ENCODE measurements around the gene VPS13A.

The VPS13A gene

GRCh38 chr9:77221431-77221830 is 44.1 kb downstream of the VPS13A start:
- no peak overlapping the region for H3K27ac ChIP-seq (ENCODE audit: low read depth, low read length)
- no peaks in the 10 kb centered on the region for H3K4me1 ChIP-seq (ENCODE audit: control insufficient read depth in 1 of 2, insufficient read depth in 2 of 2, low read length in 2 of 2)
- no peak overlapping the region for H3K4me2 ChIP-seq (ENCODE audit: low read length)
- no peak overlapping the region for H3K14ac ChIP-seq (ENCODE audit: low read length)
- H3K36me3 ChIP-seq (ENCODE audit: control insufficient read depth in 1 of 2, insufficient read depth in 2 of 2, low read length in 2 of 2), result no peaks in the 10 kb centered on the region
- no peaks in the 10 kb centered on the region for H3K79me2 ChIP-seq (ENCODE audit: control insufficient read depth, insufficient read depth, low read length, poor library complexity)
- H3K27me3 ChIP-seq (ENCODE audit: insufficient read depth, low read length), result no peaks in the 10 kb centered on the region
- no peak overlapping the region for H2AK5ac ChIP-seq (ENCODE audit: low read length)
- no peak overlapping the region for H3K23ac ChIP-seq (ENCODE audit: low read length)
- no peak for DNase-seq
- H3K79me1 ChIP-seq (ENCODE audit: low read length), result no peaks in the 10 kb centered on the region
- no peak overlapping the region for H4K12ac ChIP-seq (ENCODE audit: low read depth, low read length)
- H4K8ac ChIP-seq (ENCODE audit: low read depth, low read length), result no peak overlapping the region
- no peak overlapping the region for H3K18ac ChIP-seq (ENCODE audit: low read length)
- H3K4ac ChIP-seq (ENCODE audit: low read depth, low read length), result no peak overlapping the region
- WGBS (ENCODE audit: extremely low coverage, insufficient coverage, insufficient read length), result no CpG with 5 or more reads among the region's 3 CpGs
- no peak overlapping the region for H2BK12ac ChIP-seq (ENCODE audit: low read length)
- H3K9me3 ChIP-seq (ENCODE audit: insufficient read depth, low read depth, low read length), result no peaks in the 10 kb centered on the region
- H2BK120ac ChIP-seq (ENCODE audit: insufficient read depth, low read length, poor library complexity), result no peak overlapping the region
- H3K9ac ChIP-seq (ENCODE audit: low read length), result no peak overlapping the region
- H4K91ac ChIP-seq (ENCODE audit: low read depth, low read length), result no peak overlapping the region
- H2BK5ac ChIP-seq (ENCODE audit: low read depth, low read length, poor library complexity), result no peak overlapping the region
- no peak overlapping the region for H2AFZ ChIP-seq (ENCODE audit: insufficient read depth, low read length, poor library complexity)
- H3K4me3 ChIP-seq (ENCODE audit: low read depth, low read length), result no peak overlapping the region

- Histone ChIP-seq H4K8ac (ENCODE audit: low read depth, low read length) (no peak overlapping the region), H2BK120ac (ENCODE audit: insufficient read depth, low read length, poor library complexity) (no peak overlapping the region), H3K23ac (ENCODE audit: low read length) (no peak overlapping the region), H2BK12ac (ENCODE audit: low read length) (no peak overlapping the region), H3K4ac (ENCODE audit: low read depth, low read length) (no peak overlapping the region), H3K27me3 (ENCODE audit: insufficient read depth, low read length) (no peaks in the 10 kb centered on the region), H3K9me3 (ENCODE audit: insufficient read depth, low read depth, low read length) (no peaks in the 10 kb centered on the region), H3K4me3 (ENCODE audit: low read depth, low read length) (no peak overlapping the region), H4K91ac (ENCODE audit: low read depth, low read length) (no peak overlapping the region), H3K79me1 (ENCODE audit: low read length) (no peaks in the 10 kb centered on the region), H3K4me1 (ENCODE audit: control insufficient read depth in 1 of 2, insufficient read depth in 2 of 2, low read length in 2 of 2) (no peaks in the 10 kb centered on the region), H2AFZ (ENCODE audit: insufficient read depth, low read length, poor library complexity) (no peak overlapping the region), H3K79me2 (ENCODE audit: control insufficient read depth, insufficient read depth, low read length, poor library complexity) (no peaks in the 10 kb centered on the region), H3K27ac (ENCODE audit: low read depth, low read length) (no peak overlapping the region), H3K4me2 (ENCODE audit: low read length) (no peak overlapping the region), H3K14ac (ENCODE audit: low read length) (no peak overlapping the region), H3K9ac (ENCODE audit: low read length) (no peak overlapping the region), H3K18ac (ENCODE audit: low read length) (no peak overlapping the region), H3K36me3 (ENCODE audit: control insufficient read depth in 1 of 2, insufficient read depth in 2 of 2, low read length in 2 of 2) (peaks cover 3% of the 10 kb centered on the region in 2 experiments), H2BK5ac (ENCODE audit: low read depth, low read length, poor library complexity) (no peak overlapping the region), H2AK5ac (ENCODE audit: low read length) (no peak overlapping the region), H4K12ac (ENCODE audit: low read depth, low read length) (no peak overlapping the region)
- no CpG with 5 or more reads among the region's 5 CpGs for WGBS (ENCODE audit: extremely low coverage, insufficient coverage, insufficient read length)
- peak in 1 of 2 donors; percentile 9 for DNase-seq
Measured at GRCh38 chr9:77224746-77225312, 47.5 kb downstream of the VPS13A start.

DNA sequence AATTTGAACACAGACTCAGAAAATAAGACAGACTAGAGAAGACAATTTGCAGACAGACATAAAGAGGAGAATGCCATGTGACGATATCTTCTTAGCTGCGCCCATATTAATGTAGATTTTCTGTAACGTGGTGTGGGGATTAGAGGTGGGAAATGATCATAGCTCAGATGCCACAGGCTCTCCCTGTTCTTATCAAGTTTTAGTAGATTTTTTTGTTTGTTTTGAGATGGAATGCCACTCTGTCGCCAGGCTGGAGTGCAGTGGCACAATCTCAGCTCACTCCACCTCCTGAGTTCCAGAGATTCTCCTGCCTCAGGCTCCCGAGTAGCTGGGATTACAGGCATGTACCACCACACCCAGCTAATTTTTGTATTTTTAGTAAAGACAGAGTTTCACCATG is 59.4 kb downstream of the VPS13A start:
- no peak overlapping the region for H4K91ac ChIP-seq (ENCODE audit: low read depth, low read length)
- no peak overlapping the region for H2AK5ac ChIP-seq (ENCODE audit: low read length)
- no peak overlapping the region for H4K8ac ChIP-seq (ENCODE audit: low read depth, low read length)
- no peak overlapping the region for H3K18ac ChIP-seq (ENCODE audit: low read length)
- H4K12ac ChIP-seq (ENCODE audit: low read depth, low read length), result no peak overlapping the region
- H3K23ac ChIP-seq (ENCODE audit: low read length), result no peak overlapping the region
- H3K14ac ChIP-seq (ENCODE audit: low read length), result no peak overlapping the region
- no peak overlapping the region for H3K4me2 ChIP-seq (ENCODE audit: low read length)
- no peak overlapping the region for H2BK12ac ChIP-seq (ENCODE audit: low read length)
- no CpG with 5 or more reads among the region's 5 CpGs for WGBS (ENCODE audit: extremely low coverage, insufficient coverage, insufficient read length)
- H3K79me2 ChIP-seq (ENCODE audit: control insufficient read depth, insufficient read depth, low read length, poor library complexity), result no peaks in the 10 kb centered on the region
- H3K79me1 ChIP-seq (ENCODE audit: low read length), result no peaks in the 10 kb centered on the region
- no peaks in the 10 kb centered on the region for H3K4me1 ChIP-seq (ENCODE audit: control insufficient read depth in 1 of 2, insufficient read depth in 2 of 2, low read length in 2 of 2)
- H3K36me3 ChIP-seq (ENCODE audit: control insufficient read depth in 1 of 2, insufficient read depth in 2 of 2, low read length in 2 of 2), result no peaks in the 10 kb centered on the region
- DNase-seq, result peak; percentile 10 to 65
- no peak overlapping the region for H2BK5ac ChIP-seq (ENCODE audit: low read depth, low read length, poor library complexity)
- H3K4ac ChIP-seq (ENCODE audit: low read depth, low read length), result no peak overlapping the region
- H3K27ac ChIP-seq (ENCODE audit: low read depth, low read length), result no peak overlapping the region
- H2BK120ac ChIP-seq (ENCODE audit: insufficient read depth, low read length, poor library complexity), result no peak overlapping the region
- H2AFZ ChIP-seq (ENCODE audit: insufficient read depth, low read length, poor library complexity), result no peak overlapping the region
- no peak overlapping the region for H3K9ac ChIP-seq (ENCODE audit: low read length)
- no peak overlapping the region for H3K4me3 ChIP-seq (ENCODE audit: low read depth, low read length)
- no peaks in the 10 kb centered on the region for H3K27me3 ChIP-seq (ENCODE audit: insufficient read depth, low read length)
- no peaks in the 10 kb centered on the region for H3K9me3 ChIP-seq (ENCODE audit: insufficient read depth, low read depth, low read length)

DNA sequence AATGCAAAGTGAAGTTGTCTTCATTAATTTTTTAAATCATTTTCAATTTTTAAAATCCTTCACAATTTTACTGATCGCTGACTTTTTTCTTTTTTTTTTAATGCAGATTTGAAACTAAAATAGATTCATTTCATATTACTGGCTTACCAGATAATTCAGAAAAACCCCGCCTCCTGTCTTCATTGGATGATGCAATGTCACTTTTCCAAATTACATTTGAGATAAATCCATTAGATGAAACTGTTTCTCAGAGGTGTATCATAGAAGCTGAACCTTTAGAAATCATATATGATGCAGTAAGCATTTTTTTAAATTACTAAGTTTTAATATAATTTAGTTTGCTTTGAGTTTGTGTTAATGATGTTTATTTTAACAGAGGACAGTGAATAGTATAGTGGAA is 60.6 kb downstream of the VPS13A start:
- no peak overlapping the region for H3K14ac ChIP-seq (ENCODE audit: low read length)
- no peak overlapping the region for H3K23ac ChIP-seq (ENCODE audit: low read length)
- no peak overlapping the region for H3K27ac ChIP-seq (ENCODE audit: low read depth, low read length)
- no peak overlapping the region for H2BK5ac ChIP-seq (ENCODE audit: low read depth, low read length, poor library complexity)
- H3K4me2 ChIP-seq (ENCODE audit: low read length), result no peak overlapping the region
- no peak overlapping the region for H3K4ac ChIP-seq (ENCODE audit: low read depth, low read length)
- H3K4me3 ChIP-seq (ENCODE audit: low read depth, low read length), result no peak overlapping the region
- no peak overlapping the region for H4K12ac ChIP-seq (ENCODE audit: low read depth, low read length)
- H4K8ac ChIP-seq (ENCODE audit: low read depth, low read length), result no peak overlapping the region
- H3K9me3 ChIP-seq (ENCODE audit: insufficient read depth, low read depth, low read length), result no peaks in the 10 kb centered on the region
- H3K79me1 ChIP-seq (ENCODE audit: low read length), result no peaks in the 10 kb centered on the region
- no peaks in the 10 kb centered on the region for H3K79me2 ChIP-seq (ENCODE audit: control insufficient read depth, insufficient read depth, low read length, poor library complexity)
- H2BK120ac ChIP-seq (ENCODE audit: insufficient read depth, low read length, poor library complexity), result no peak overlapping the region
- no peak overlapping the region for H2AK5ac ChIP-seq (ENCODE audit: low read length)
- no peak overlapping the region for H3K18ac ChIP-seq (ENCODE audit: low read length)
- H3K27me3 ChIP-seq (ENCODE audit: insufficient read depth, low read length), result no peaks in the 10 kb centered on the region
- H2AFZ ChIP-seq (ENCODE audit: insufficient read depth, low read length, poor library complexity), result no peak overlapping the region
- DNase-seq, result no peak
- no peaks in the 10 kb centered on the region for H3K36me3 ChIP-seq (ENCODE audit: control insufficient read depth in 1 of 2, insufficient read depth in 2 of 2, low read length in 2 of 2)
- H2BK12ac ChIP-seq (ENCODE audit: low read length), result no peak overlapping the region
- H3K4me1 ChIP-seq (ENCODE audit: control insufficient read depth in 1 of 2, insufficient read depth in 2 of 2, low read length in 2 of 2), result no peaks in the 10 kb centered on the region
- no peak overlapping the region for H4K91ac ChIP-seq (ENCODE audit: low read depth, low read length)
- no CpG with 5 or more reads among the region's 2 CpGs for WGBS (ENCODE audit: extremely low coverage, insufficient coverage, insufficient read length)
- no peak overlapping the region for H3K9ac ChIP-seq (ENCODE audit: low read length)

Measured in trophoblast cell (in vitro differentiated cells and primary cell).